HCT116 (cell line): ENCODE measurements around the gene RPS15A. TPM values are rescaled to one million over a fixed set of nuclear protein-coding genes. Genes with fewer than 3 reads are reported as not detected.

ENCODE experiments used
- ATAC-seq: fragments of 200-7000 bp; cut with Tn5 transposase; 2 replicates; pipeline ENCODE4 v1.9.1; 2020; ENCODE audit warnings: mild to moderate bottlenecking, moderate library complexity
- BruUV-seq: library from RNA; stranded (reverse); fragments of 400-500 nt; replicated peaks from 2 replicates; lab custom pipeline; 2021; lab: Mats Ljungman, UMichigan
- CTCF ChIA-PET: fragments of 300-600 bp; sonication (Branson Sonifier 250); formaldehyde crosslinking; loops from one replicate; lab custom pipeline; 2021; ENCODE audit warnings: antibody characterized with exemption; lab: Charles Lee
- POLR2A ChIA-PET: fragments of 300-600, 350-600 bp; sonication (Branson Sonifier 250); formaldehyde crosslinking; loops from one replicate; lab custom pipeline; 2021; ENCODE audit warnings: antibody characterized with exemption; lab: Charles Lee
- RAD21 ChIA-PET, 2 experiments: fragments of 300-600 bp; sonication (Branson Sonifier 250); formaldehyde crosslinking; loops; one replicate each; lab custom pipeline; 2023; ENCODE audit warnings: low total read pairs in 2 of 2; ENCODE audit not compliant: uncharacterized antibody in 2 of 2, unreplicated experiment in 2 of 2, low non-redundant PET in 1 of 2; lab: Charles Lee
- DNase-seq: peaks from one replicate; pipeline ENCODE4 v3.0.0-alpha.2; 2010; ENCODE audit warnings: low read depth, low spot score
- H2AFZ ChIP-seq: fragments of 200-600 bp; shearing (Covaris generic), sonication (generic); 2 replicates; pipeline ENCODE4 v1.6.1; 2017; ENCODE audit warnings: low read depth, mixed run types, mixed read lengths, antibody characterized with exemption, low read length; ENCODE audit not compliant: poor library complexity, severe bottlenecking
- H3K27ac ChIP-seq: 2 replicates; pipeline ENCODE4 v1.5.1; 2012; ENCODE audit warnings: low read depth, low read length
- H3K27me3 ChIP-seq: fragments of 200-600 bp; sonication (generic); 2 replicates; pipeline ENCODE4 v1.6.1; 2016; ENCODE audit warnings: mixed run types, low read length, mixed read lengths; ENCODE audit not compliant: insufficient read depth
- H3K36me3 ChIP-seq, 2 experiments: fragments of 200-500 bp in 1 of 2; fragments of 200-600 bp in 1 of 2; sonication (Bioruptor generic) in 1 of 2; sonication (generic) in 1 of 2; 2 replicates each; pipeline versions ENCODE4 v1.5.1 to v1.6.1; 2014 to 2016; ENCODE audit warnings: low read length in 2 of 2, inconsistent platforms in 1 of 2, mixed read lengths in 1 of 2, mixed run types in 1 of 2; ENCODE audit not compliant: insufficient read depth in 2 of 2, control insufficient read depth in 1 of 2
- H3K4me1 ChIP-seq, 2 experiments: fragments of 200-600 bp in 1 of 2; sonication (generic) in 1 of 2; 2 replicates each; pipeline versions ENCODE4 v1.5.1 to v1.6.1; 2012 to 2017; ENCODE audit warnings: low read length in 2 of 2, inconsistent platforms in 1 of 2, mild to moderate bottlenecking in 1 of 2, mixed read lengths in 1 of 2, mixed run types in 1 of 2, moderate library complexity in 1 of 2; ENCODE audit not compliant: insufficient read depth in 2 of 2, control insufficient read depth in 1 of 2
- H3K4me2 ChIP-seq: fragments of 200-600 bp; sonication (generic); 2 replicates; pipeline ENCODE4 v1.6.1; 2017; ENCODE audit warnings: mixed run types, low read length, mixed read lengths
- H3K4me3 ChIP-seq, 2 experiments: fragments of 200-600 bp in 1 of 2; sonication (generic) in 1 of 2; replicated peaks in 1 of 2; 2 replicates each; pipeline ENCODE4 v1.5.1; 2011 to 2016; ENCODE audit warnings: low read length in 2 of 2, control low read depth in 1 of 2, low read depth in 1 of 2, mild to moderate bottlenecking in 1 of 2, mixed read lengths in 1 of 2, mixed run types in 1 of 2
- H3K79me2 ChIP-seq: fragments of 200-600 bp; sonication (generic); 2 replicates; pipeline ENCODE4 v1.6.1; 2017; ENCODE audit warnings: mild to moderate bottlenecking, mixed run types, low read length, moderate library complexity, mixed read lengths; ENCODE audit not compliant: insufficient read depth
- H3K9ac ChIP-seq: fragments of 200-600 bp; sonication (generic); 2 replicates; pipeline ENCODE4 v1.6.1; 2016; ENCODE audit warnings: low read length, mixed read lengths
- H3K9me2 ChIP-seq: fragments of 200-600 bp; sonication (generic), shearing (Covaris generic); 2 replicates; pipeline ENCODE4 v1.6.1; 2017; ENCODE audit warnings: mixed run types, mild to moderate bottlenecking, moderate library complexity; ENCODE audit not compliant: insufficient read depth
- H3K9me3 ChIP-seq, 2 experiments: fragments of 200-500 bp in 1 of 2; fragments of 200-600 bp in 1 of 2; sonication (Bioruptor generic) in 1 of 2; sonication (generic) in 1 of 2; 2 replicates each; pipeline ENCODE4 v1.6.1; 2014 to 2017; ENCODE audit warnings: low read length in 2 of 2, mixed read lengths in 2 of 2, inconsistent platforms in 1 of 2, low read depth in 1 of 2, mild to moderate bottlenecking in 1 of 2, mixed run types in 1 of 2, moderate library complexity in 1 of 2; ENCODE audit not compliant: control insufficient read depth in 1 of 2, insufficient read depth in 1 of 2
- H4K20me1 ChIP-seq: fragments of 200-600 bp; sonication (generic), shearing (Covaris generic); 2 replicates; pipeline ENCODE4 v1.6.1; 2017; ENCODE audit warnings: mixed run types, mild to moderate bottlenecking, moderate library complexity; ENCODE audit not compliant: insufficient read depth
- ATF3 ChIP-seq: IDR thresholded peaks from 2 replicates; pipeline ENCODE4 v1.6.1; 2012
- EGR1 ChIP-seq: IDR thresholded peaks from 2 replicates; pipeline ENCODE4 v1.6.1; 2012; ENCODE audit warnings: low read depth
- FOSL1 ChIP-seq: IDR thresholded peaks from 2 replicates; pipeline ENCODE4 v1.6.1; 2012; ENCODE audit warnings: low read depth
- JUND ChIP-seq: IDR thresholded peaks from 2 replicates; pipeline ENCODE4 v1.6.1; 2012
- MAX ChIP-seq: IDR thresholded peaks from 2 replicates; pipeline ENCODE4 v1.6.1; 2012
- POLR2A ChIP-seq: IDR thresholded peaks from 2 replicates; pipeline ENCODE4 v1.7.0; 2011; ENCODE audit warnings: borderline replicate concordance; ENCODE audit not compliant: insufficient read depth, insufficient read length; ENCODE audit errors: extremely low read depth
- POLR2AphosphoS5 ChIP-seq: IDR thresholded peaks from 2 replicates; pipeline ENCODE4 v1.6.1; 2011; ENCODE audit warnings: mild to moderate bottlenecking, low read depth, low read length, moderate library complexity
- RAD21 ChIP-seq: IDR thresholded peaks from 2 replicates; pipeline ENCODE4 v1.6.1; 2012; ENCODE audit warnings: low read depth, mild to moderate bottlenecking
- REST ChIP-seq: IDR thresholded peaks from 2 replicates; pipeline ENCODE4 v1.6.1; 2012; ENCODE audit warnings: low read depth
- SIN3A ChIP-seq: IDR thresholded peaks from 2 replicates; pipeline ENCODE4 v1.6.1; 2012; ENCODE audit warnings: low read depth
- SP1 ChIP-seq: IDR thresholded peaks from 2 replicates; pipeline ENCODE4 v1.6.1; 2012; ENCODE audit warnings: low read depth
- ZBTB33 ChIP-seq: IDR thresholded peaks from 2 replicates; pipeline ENCODE4 v1.6.1; 2011; ENCODE audit warnings: mild to moderate bottlenecking, low read length, moderate library complexity; ENCODE audit not compliant: insufficient replicate concordance; ENCODE audit errors: extremely low read depth
- ZFX ChIP-seq: fragments of 450-650 bp; IDR thresholded peaks from 2 replicates; pipeline ENCODE4 v1.6.1; 2017
- intact Hi-C: fragments of 100-400 bp; cut with micrococcal nuclease; formaldehyde crosslinking; loops from 2 replicates; pipeline ENCODE4 v1.10.0; 2022
- total RNA-seq: library from RNA; stranded (reverse); gene quantifications from one replicate; pipeline ENCODE4 v1.2.1, GENCODE V29; 2021; ENCODE audit not compliant: unreplicated experiment

The RPS15A gene
- total RNA-seq, 1 experiment from 2014 or later = 1,686 TPM

GRCh38 chr16:18827890-18828289 lies 37.8 kb upstream of the RPS15A start:
- POLR2A ChIA-PET = no interaction called here
- peaks cover 39 to 45% of the 10 kb centered on the region in 2 experiments for H3K36me3 ChIP-seq
- no peaks in the 10 kb centered on the region for H3K79me2 ChIP-seq
- ATAC-seq = no peak
- intact Hi-C loops = no loop called here
- RAD21 ChIA-PET = no interaction called here
- H3K9ac ChIP-seq = no peak overlapping the region
- H3K4me1 ChIP-seq = no peaks in the 10 kb centered on the region
- TF ChIP-seq ATF3 (no peak), FOSL1 (no peak), SIN3A (no peak), MAX (no peak), ZBTB33 (no peak), JUND (no peak), REST (no peak), POLR2AphosphoS5 (no peak), EGR1 (no peak), ZFX (no peak), POLR2A (no peak), RAD21 (no peak), SP1 (no peak)
- CTCF ChIA-PET = no interaction called here
- BruUV-seq = no TSS peak
- H3K27me3 ChIP-seq = no peaks in the 10 kb centered on the region
- no peak overlapping the region for H2AFZ ChIP-seq
- H3K9me2 ChIP-seq = no peaks in the 10 kb centered on the region
- no peaks in the 10 kb centered on the region; the same call in 1 of the 2 replicates for H4K20me1 ChIP-seq
- DNase-seq = no peak
- no peak overlapping the region for H3K27ac ChIP-seq
- no peak overlapping the region for H3K4me2 ChIP-seq
- no peak overlapping the region for H3K4me3 ChIP-seq
- no peaks in the 10 kb centered on the region for H3K9me3 ChIP-seq
